Subcutaneous abdominal adipose tissue (tissue), 5 donors: ENCODE results near the gene MANSC4.

Experiments
- H3K27ac ChIP-seq: one replicate; pipeline ENCODE4 v1.7.0; 2013; ENCODE audit warnings: low read depth, mild to moderate bottlenecking, inconsistent platforms, low read length, moderate library complexity
- H3K27me3 ChIP-seq, 5 donors: one replicate each; pipeline ENCODE4 v1.7.0; 2013; ENCODE audit warnings: low read length in 5 of 5, inconsistent platforms in 1 of 5; ENCODE audit not compliant: control insufficient read depth in 5 of 5, insufficient read depth in 4 of 5
- H3K36me3 ChIP-seq, 5 donors: one replicate each; pipeline ENCODE4 v1.7.0; 2013; ENCODE audit warnings: low read length in 5 of 5; ENCODE audit not compliant: control insufficient read depth in 5 of 5, insufficient read depth in 5 of 5
- H3K4me1 ChIP-seq, 5 donors: one replicate each; pipeline ENCODE4 v1.7.0; 2013; ENCODE audit warnings: low read length in 5 of 5, mild to moderate bottlenecking in 3 of 5, moderate library complexity in 1 of 5; ENCODE audit not compliant: control insufficient read depth in 5 of 5, insufficient read depth in 5 of 5
- H3K4me3 ChIP-seq, 5 donors: one replicate each; pipeline ENCODE4 v1.7.0; 2013; ENCODE audit warnings: low read length in 5 of 5, low read depth in 1 of 5
- H3K9ac ChIP-seq, 5 donors: one replicate each; pipeline ENCODE4 v1.7.0; 2013; ENCODE audit warnings: low read length in 5 of 5, mild to moderate bottlenecking in 4 of 5, moderate library complexity in 3 of 5
- H3K9me3 ChIP-seq, 5 donors: one replicate each; pipeline ENCODE4 v1.7.0; 2013; ENCODE audit warnings: low read length in 5 of 5; ENCODE audit not compliant: control insufficient read depth in 5 of 5
- donor health status: healthy.
- donor health status: healthy.
- donor health status: healthy.
- donor health status: healthy.
- donor health status: healthy.

MANSC4 gene

GRCh38 chr12:27732281-27732680 lies 47.8 kb downstream of the MANSC4 start:
- Histone ChIP-seq H3K36me3 (peaks cover 10 to 44% (median 22%) of the 10 kb centered on the region in 5 donors), H3K27me3 (no peaks in the 10 kb centered on the region), H3K4me1 (no peaks in the 10 kb centered on the region), H3K9me3 (no peaks in the 10 kb centered on the region), H3K27ac (no peak overlapping the region), H3K4me3 (no peak overlapping the region), H3K9ac (no peak overlapping the region)

- Histone ChIP-seq H3K9ac (no peak overlapping the region), H3K36me3 (peaks cover 20 to 45% (median 25%) of the 10 kb centered on the region in 5 donors), H3K4me3 (no peak overlapping the region), H3K27ac (no peak overlapping the region), H3K9me3 (no peaks in the 10 kb centered on the region), H3K27me3 (no peaks in the 10 kb centered on the region), H3K4me1 (no peaks in the 10 kb centered on the region)
Observed at GRCh38 chr12:27730097-27730588, 49.9 kb downstream of the MANSC4 start.

DNA sequence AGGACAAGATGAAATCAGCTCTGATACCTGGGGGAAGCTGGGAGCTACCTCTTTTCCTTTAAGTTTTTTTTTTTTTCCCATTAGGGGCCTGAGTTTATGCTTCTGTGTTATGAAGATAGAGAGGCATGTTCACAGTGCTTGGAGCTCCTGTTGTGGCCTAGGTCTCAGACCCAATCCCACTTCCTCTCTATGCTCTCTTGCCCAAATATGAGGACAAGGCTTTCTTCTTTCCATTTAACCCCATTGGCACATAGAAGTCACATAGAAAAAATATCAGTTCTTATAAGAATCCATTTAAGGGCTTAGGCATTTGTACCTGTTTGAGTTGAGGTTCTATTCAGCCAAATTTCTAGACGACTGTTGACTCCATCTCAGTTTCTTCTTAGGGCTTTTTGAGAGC lies 56.8 kb downstream of the MANSC4 start:
- no peaks in the 10 kb centered on the region for H3K9me3 ChIP-seq
- no peak overlapping the region for H3K27ac ChIP-seq
- H3K9ac ChIP-seq, result no peak overlapping the region
- no peaks in the 10 kb centered on the region for H3K4me1 ChIP-seq
- H3K4me3 ChIP-seq, result no peak overlapping the region
- H3K36me3 ChIP-seq, result peaks cover 31 to 49% (median 43%) of the 10 kb centered on the region in 5 donors
- no peaks in the 10 kb centered on the region for H3K27me3 ChIP-seq
